GM19324 (cell line): ENCODE measurements around the gene USP5.
"Not testable (repeated sequence)": the region's sequence is repeated elsewhere in the genome, so short reads cannot be mapped to it uniquely, and the experiment has no call there.

Experiments used
- ATAC-seq: cut with Tn5 transposase; IDR thresholded peaks from one replicate; pipeline ENCODE4 v1.9.1; 2021; ENCODE audit warnings: mild to moderate bottlenecking, moderate library complexity; ENCODE audit not compliant: unreplicated experiment, low FRiP score

USP5 gene

GRCh38 chr12:6905414-6906040 lies 53.6 kb downstream of the USP5 start:
- ATAC-seq = no peak

- ATAC-seq = not testable (repeated sequence)
These were observed 56.2 kb downstream of the USP5 start for GRCh38 chr12:6908141-6908540.

GRCh38 chr12:6909421-6910145 lies 57.6 kb downstream of the USP5 start:
- ATAC-seq = no peak

- ATAC-seq = no peak
These were observed 60.4 kb downstream of the USP5 start for GRCh38 chr12:6912164-6912935.

- peak; percentile 72 for ATAC-seq
These were observed 62.4 kb downstream of the USP5 start, which contains the start of gene ENO2 for GRCh38 chr12:6914246-6914946. Gene ENO2 (plus strand): TSS chr12:6914580. CDS start chr12:6915833, 1,253 bp downstream.

- ATAC-seq = no peak
These were observed 63.2 kb downstream of the USP5 start for GRCh38 chr12:6914947-6915788.

- ATAC-seq = no peak
These were observed 63.9 kb downstream of the USP5 start for GRCh38 chr12:6915789-6916285.
